ENCODE data around the gene BTBD9.

BTBD9 gene

DNA sequence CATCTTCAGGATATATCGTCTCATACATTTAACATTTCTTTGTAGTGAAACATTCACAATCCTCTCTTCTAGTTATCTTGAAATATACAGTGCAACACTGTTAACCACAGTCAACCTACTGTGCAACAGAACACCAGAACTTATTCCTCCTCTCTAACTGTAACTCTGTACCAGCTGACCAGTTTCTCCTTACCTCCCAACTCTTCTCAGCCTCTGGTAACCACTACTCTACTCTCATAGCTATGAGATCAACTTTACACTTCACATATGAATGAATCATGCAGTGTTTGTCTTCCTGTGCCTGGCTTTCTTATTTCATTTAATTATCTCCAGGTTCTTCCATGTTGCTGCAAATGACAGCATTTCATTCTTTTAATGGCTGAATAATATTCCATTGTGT, 337.6 kb downstream of the BTBD9 start:
- H3K27me3 ChIP-seq (ENCODE audit: insufficient read depth, insufficient read length), result no peaks in the 10 kb centered on the region
- TF ChIP-seq ZNF274 (IDR thresholded peaks at IDR 0.05; ENCODE audit: low read depth, low read length) (no peak), YY1 (IDR thresholded peaks at IDR 0.05; ENCODE audit: insufficient read depth, insufficient read length) (no peak), SUZ12 (IDR thresholded peaks at IDR 0.05; ENCODE audit: extremely low read depth, insufficient read depth, insufficient read length) (no peak)
- no peaks in the 10 kb centered on the region for H3K36me3 ChIP-seq (ENCODE audit: insufficient read depth, insufficient read length, low read length)
- no peak for DNase-seq (ENCODE audit: low read depth, low spot score)
- no peak overlapping the region for H3K4me3 ChIP-seq (ENCODE audit: insufficient read length, low read depth)
- no peak overlapping the region for H3K9ac ChIP-seq (ENCODE audit: insufficient read length, low read depth)
- H3K4me1 ChIP-seq (ENCODE audit: insufficient read depth, insufficient read length), result no peaks in the 10 kb centered on the region
- H3K9me3 ChIP-seq (ENCODE audit: insufficient read depth, low read length), result no peaks in the 10 kb centered on the region

DNA sequence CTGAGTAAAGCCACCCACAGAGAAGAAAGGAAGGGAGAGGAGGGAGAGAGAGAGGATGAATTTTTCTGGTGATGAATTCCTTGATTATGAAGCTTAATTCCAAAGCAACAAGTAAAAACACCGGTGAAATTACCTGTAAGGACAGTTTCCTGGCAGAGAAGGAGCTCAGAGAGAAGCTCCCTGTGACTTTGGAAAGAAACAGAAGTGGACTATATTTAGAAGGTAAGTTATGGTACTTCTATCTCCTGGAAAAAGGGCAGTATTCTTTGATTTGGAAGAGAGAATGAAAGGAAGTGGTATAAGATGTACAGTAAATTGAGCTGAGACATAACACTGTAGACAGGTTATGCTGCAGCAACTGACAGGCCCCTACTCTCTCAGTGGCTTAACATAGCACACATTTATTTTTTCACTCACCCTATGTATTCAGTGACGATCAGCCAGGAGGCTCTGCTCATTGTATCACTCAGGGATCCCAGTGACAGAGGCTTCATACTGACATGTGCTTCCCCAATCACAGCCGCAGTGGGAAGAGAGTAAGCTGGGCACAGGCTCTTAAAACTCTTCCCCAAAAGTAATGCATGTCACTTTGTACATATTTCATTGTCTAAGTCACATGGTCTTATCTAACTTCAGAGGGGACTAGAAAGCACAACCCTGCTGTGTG, 349.5 kb downstream of the BTBD9 start:
- DNase-seq (ENCODE audit: low read depth, low spot score), result no peak
- Histone ChIP-seq H3K4me1 (ENCODE audit: insufficient read depth, insufficient read length) (no peaks in the 10 kb centered on the region), H3K9me3 (ENCODE audit: insufficient read depth, low read length) (no peaks in the 10 kb centered on the region), H3K36me3 (ENCODE audit: insufficient read depth, insufficient read length, low read length) (no peaks in the 10 kb centered on the region), H3K4me3 (ENCODE audit: insufficient read length, low read depth) (no peak overlapping the region), H3K27me3 (ENCODE audit: insufficient read depth, insufficient read length) (no peaks in the 10 kb centered on the region), H3K9ac (ENCODE audit: insufficient read length, low read depth) (no peak overlapping the region)
- no peak for TF ChIP-seq YY1 (IDR thresholded peaks at IDR 0.05; ENCODE audit: insufficient read depth, insufficient read length)
- TF ChIP-seq ZNF274 (IDR thresholded peaks at IDR 0.05; ENCODE audit: low read depth, low read length), result no peak
- no peak for TF ChIP-seq SUZ12 (IDR thresholded peaks at IDR 0.05; ENCODE audit: extremely low read depth, insufficient read depth, insufficient read length)

DNA sequence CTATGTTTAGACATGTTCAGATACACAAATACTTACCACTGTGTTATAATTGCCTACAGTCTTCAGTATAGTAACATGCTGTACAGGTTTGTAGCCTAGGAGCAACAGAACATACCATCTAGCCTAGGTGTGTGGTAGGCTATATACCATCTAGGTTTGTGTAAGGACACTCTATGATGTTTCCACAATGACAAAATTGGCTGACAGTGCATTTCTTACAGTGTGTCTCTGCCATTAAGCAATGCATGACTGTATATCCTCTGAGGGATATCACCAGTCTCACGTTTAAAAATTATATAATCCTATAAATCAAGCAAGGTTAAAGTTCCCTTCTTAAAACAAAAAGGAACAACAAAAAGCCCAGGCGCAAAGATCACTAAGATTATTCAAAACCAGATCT, 352.2 kb downstream of the BTBD9 start:
- TF ChIP-seq YY1 (IDR thresholded peaks at IDR 0.05; ENCODE audit: insufficient read depth, insufficient read length) (no peak), ZNF274 (IDR thresholded peaks at IDR 0.05; ENCODE audit: low read depth, low read length) (no peak), SUZ12 (IDR thresholded peaks at IDR 0.05; ENCODE audit: extremely low read depth, insufficient read depth, insufficient read length) (no peak)

DNA sequence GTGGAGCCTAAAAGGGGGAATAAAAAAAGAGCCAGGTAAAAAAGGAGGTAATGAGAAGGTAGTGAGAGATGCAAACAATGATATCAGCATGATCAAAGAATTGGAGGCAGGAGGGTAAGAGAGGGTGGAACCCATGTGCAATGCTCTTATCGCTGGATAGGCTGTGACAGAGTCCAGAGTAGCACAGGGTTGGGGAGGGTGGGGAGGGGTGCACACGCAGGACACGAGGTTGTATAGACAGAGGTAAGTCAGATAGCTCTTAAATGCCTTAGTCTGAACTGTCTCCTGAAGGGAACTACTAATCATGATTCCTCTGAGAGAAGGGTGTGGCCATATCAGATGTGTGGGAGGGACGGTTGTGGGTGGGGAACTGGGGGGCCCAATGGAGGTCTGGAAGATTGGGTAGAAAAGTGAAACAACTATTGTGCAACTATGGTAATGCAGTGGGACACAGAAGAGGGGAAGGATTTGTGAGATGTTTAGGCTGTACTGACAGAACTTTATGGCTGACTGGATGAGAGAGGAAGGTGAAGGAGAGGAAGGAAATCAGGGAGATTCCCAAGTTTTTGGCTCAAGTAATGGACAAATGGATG, 354.8 kb downstream of the BTBD9 start:
- peaks cover 5% of the 10 kb centered on the region for H3K4me1 ChIP-seq (ENCODE audit: insufficient read depth, insufficient read length)
- H3K4me3 ChIP-seq (ENCODE audit: insufficient read length, low read depth), result no peak overlapping the region

More for the DNA sequence above, 352.2 kb downstream of the BTBD9 start:
- no peak for DNase-seq (ENCODE audit: low read depth, low spot score)
- no peak overlapping the region for H3K4me3 ChIP-seq (ENCODE audit: insufficient read length, low read depth)
- no peaks in the 10 kb centered on the region for H3K36me3 ChIP-seq (ENCODE audit: insufficient read depth, insufficient read length, low read length)
- no peaks in the 10 kb centered on the region for H3K27me3 ChIP-seq (ENCODE audit: insufficient read depth, insufficient read length)
- peaks cover 2% of the 10 kb centered on the region for H3K4me1 ChIP-seq (ENCODE audit: insufficient read depth, insufficient read length)
- H3K9ac ChIP-seq (ENCODE audit: insufficient read length, low read depth), result no peak overlapping the region
- no peaks in the 10 kb centered on the region for H3K9me3 ChIP-seq (ENCODE audit: insufficient read depth, low read length)

DNA sequence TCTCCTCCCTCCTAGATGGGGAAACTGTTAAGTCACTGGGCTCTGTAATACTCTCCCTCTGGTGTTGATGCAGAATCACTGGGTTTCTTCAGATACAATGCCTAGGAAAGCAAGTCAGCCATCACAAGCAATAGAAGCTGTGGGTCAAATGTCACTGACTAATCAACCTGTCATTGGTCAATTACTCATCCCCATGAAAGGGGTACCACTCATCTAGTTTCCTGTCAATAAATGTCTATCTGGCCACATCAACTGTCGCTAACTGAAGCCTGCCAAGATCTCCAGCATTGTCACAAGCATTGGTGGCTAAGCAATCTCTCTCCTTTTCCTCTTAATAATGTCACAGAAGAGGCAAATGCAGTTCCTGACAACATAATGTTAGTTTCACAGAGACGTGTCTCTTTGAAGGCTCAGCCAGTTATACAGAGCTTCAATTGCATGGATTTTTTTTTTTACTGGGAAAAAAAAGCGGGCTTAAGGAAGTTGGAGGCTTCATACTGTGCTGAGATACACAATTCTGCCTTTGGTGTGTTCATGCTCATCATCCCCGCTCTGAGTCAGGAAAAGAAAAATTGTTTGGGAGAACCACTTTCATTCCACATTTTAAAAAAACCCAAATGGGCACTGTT, 355.9 kb downstream of the BTBD9 start:
- H3K4me3 ChIP-seq (ENCODE audit: insufficient read length, low read depth), result no peak overlapping the region
- peaks cover 5% of the 10 kb centered on the region for H3K4me1 ChIP-seq (ENCODE audit: insufficient read depth, insufficient read length)
- no peak for DNase-seq (ENCODE audit: low read depth, low spot score)
- H3K27me3 ChIP-seq (ENCODE audit: insufficient read depth, insufficient read length), result no peaks in the 10 kb centered on the region
- TF ChIP-seq ZNF274 (IDR thresholded peaks at IDR 0.05; ENCODE audit: low read depth, low read length) (no peak), SUZ12 (IDR thresholded peaks at IDR 0.05; ENCODE audit: extremely low read depth, insufficient read depth, insufficient read length) (no peak), YY1 (IDR thresholded peaks at IDR 0.05; ENCODE audit: insufficient read depth, insufficient read length) (no peak)
- H3K36me3 ChIP-seq (ENCODE audit: insufficient read depth, insufficient read length, low read length), result no peaks in the 10 kb centered on the region
- no peaks in the 10 kb centered on the region for H3K9me3 ChIP-seq (ENCODE audit: insufficient read depth, low read length)
- no peak overlapping the region for H3K9ac ChIP-seq (ENCODE audit: insufficient read length, low read depth)

More for the DNA sequence above, 354.8 kb downstream of the BTBD9 start:
- no peak overlapping the region for H3K9ac ChIP-seq (ENCODE audit: insufficient read length, low read depth)
- no peaks in the 10 kb centered on the region for H3K27me3 ChIP-seq (ENCODE audit: insufficient read depth, insufficient read length)
- DNase-seq (ENCODE audit: low read depth, low spot score), result no peak
- TF ChIP-seq ZNF274 (IDR thresholded peaks at IDR 0.05; ENCODE audit: low read depth, low read length) (no peak), SUZ12 (IDR thresholded peaks at IDR 0.05; ENCODE audit: extremely low read depth, insufficient read depth, insufficient read length) (no peak), YY1 (IDR thresholded peaks at IDR 0.05; ENCODE audit: insufficient read depth, insufficient read length) (no peak)
- H3K36me3 ChIP-seq (ENCODE audit: insufficient read depth, insufficient read length, low read length), result no peaks in the 10 kb centered on the region
- H3K9me3 ChIP-seq (ENCODE audit: insufficient read depth, low read length), result no peaks in the 10 kb centered on the region

DNA sequence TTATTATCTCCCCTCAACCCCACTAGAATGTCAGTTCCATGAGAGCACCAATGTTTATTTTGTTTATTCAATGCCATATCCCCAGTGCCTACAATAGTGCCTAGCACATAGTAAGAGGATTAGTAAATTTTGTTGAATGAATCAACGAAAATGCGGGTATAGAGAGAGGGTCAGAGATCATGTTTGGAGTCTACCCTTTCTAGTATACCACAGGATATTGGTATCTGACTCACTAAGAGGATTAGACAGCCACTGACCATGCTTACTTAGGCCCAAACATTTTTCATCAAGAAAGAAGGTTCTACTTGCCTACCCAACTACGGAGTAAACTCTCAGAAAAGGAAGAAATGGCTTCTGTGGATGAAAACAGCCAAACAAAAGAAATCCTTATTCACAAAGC, 356.8 kb downstream of the BTBD9 start:
- no peaks in the 10 kb centered on the region for H3K36me3 ChIP-seq (ENCODE audit: insufficient read depth, insufficient read length, low read length)
- H3K9ac ChIP-seq (ENCODE audit: insufficient read length, low read depth), result no peak overlapping the region
- H3K9me3 ChIP-seq (ENCODE audit: insufficient read depth, low read length), result no peaks in the 10 kb centered on the region
- DNase-seq (ENCODE audit: low read depth, low spot score), result no peak
- peaks cover 5% of the 10 kb centered on the region for H3K4me1 ChIP-seq (ENCODE audit: insufficient read depth, insufficient read length)
- TF ChIP-seq YY1 (IDR thresholded peaks at IDR 0.05; ENCODE audit: insufficient read depth, insufficient read length) (no peak), ZNF274 (IDR thresholded peaks at IDR 0.05; ENCODE audit: low read depth, low read length) (no peak), SUZ12 (IDR thresholded peaks at IDR 0.05; ENCODE audit: extremely low read depth, insufficient read depth, insufficient read length) (no peak)
- no peak overlapping the region for H3K4me3 ChIP-seq (ENCODE audit: insufficient read length, low read depth)
- no peaks in the 10 kb centered on the region for H3K27me3 ChIP-seq (ENCODE audit: insufficient read depth, insufficient read length)

DNA sequence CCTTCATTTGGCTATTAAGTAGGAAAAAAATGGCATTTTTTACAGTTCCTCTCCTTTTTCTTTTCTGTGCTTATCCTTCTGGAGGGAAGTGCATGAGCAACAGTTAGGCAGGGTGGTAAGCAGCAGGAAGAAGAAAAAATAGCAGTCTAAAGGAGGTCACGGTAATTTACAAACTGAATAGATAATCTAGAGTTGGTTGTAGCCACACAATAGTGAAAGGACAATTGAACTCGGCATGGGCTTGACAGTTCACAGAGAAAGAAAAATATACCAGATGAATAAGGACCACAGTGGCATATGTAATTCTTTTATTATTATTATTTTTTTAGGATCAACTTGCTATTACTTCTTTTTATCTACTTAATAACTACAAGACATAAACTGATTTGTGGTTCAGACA, 358.6 kb downstream of the BTBD9 start:
- H3K4me1 ChIP-seq (ENCODE audit: insufficient read depth, insufficient read length), result peaks cover 5% of the 10 kb centered on the region
- no peak overlapping the region for H3K9ac ChIP-seq (ENCODE audit: insufficient read length, low read depth)
- no peaks in the 10 kb centered on the region for H3K27me3 ChIP-seq (ENCODE audit: insufficient read depth, insufficient read length)
- H3K9me3 ChIP-seq (ENCODE audit: insufficient read depth, low read length), result no peaks in the 10 kb centered on the region
- H3K4me3 ChIP-seq (ENCODE audit: insufficient read length, low read depth), result no peak overlapping the region
- H3K36me3 ChIP-seq (ENCODE audit: insufficient read depth, insufficient read length, low read length), result no peaks in the 10 kb centered on the region
- TF ChIP-seq SUZ12 (IDR thresholded peaks at IDR 0.05; ENCODE audit: extremely low read depth, insufficient read depth, insufficient read length), result no peak
- TF ChIP-seq YY1 (IDR thresholded peaks at IDR 0.05; ENCODE audit: insufficient read depth, insufficient read length), result no peak
- TF ChIP-seq ZNF274 (IDR thresholded peaks at IDR 0.05; ENCODE audit: low read depth, low read length), result no peak
- no peak for DNase-seq (ENCODE audit: low read depth, low spot score)

Data from NT2/D1 (cell line).